GM12891 (cell line): ENCODE results near the gene FGF19.
"Not testable (repeated sequence)": the region's sequence is repeated elsewhere in the genome, so short reads cannot be mapped to it uniquely, and the experiment has no call there.

Source experiments
- DNase-seq: peaks from one replicate; pipeline ENCODE4 v3.0.0; 2011; ENCODE audit warnings: low spot score; ENCODE audit not compliant: insufficient read length
- FAIRE-seq: peaks from 2 replicates; lab custom pipeline; 2011; peaks lifted over from hg19 to GRCh38; lab: Jason Lieb, UNC
- PAX5 ChIP-seq: IDR thresholded peaks from 2 replicates; pipeline ENCODE4 v1.6.1; 2011; ENCODE audit warnings: low read length, moderate library complexity, mild to moderate bottlenecking; ENCODE audit not compliant: insufficient read depth, severe bottlenecking
- POLR2A ChIP-seq: IDR thresholded peaks from 2 replicates; pipeline ENCODE4 v1.6.1; 2011; ENCODE audit warnings: low read depth, low read length, control low read depth
- POLR2AphosphoS5 ChIP-seq: IDR thresholded peaks from 2 replicates; pipeline ENCODE4 v1.6.1; 2011; ENCODE audit warnings: low read depth, low read length, control low read depth
- POU2F2 ChIP-seq: IDR thresholded peaks from 2 replicates; pipeline ENCODE4 v1.6.1; 2011; ENCODE audit warnings: low read depth, mild to moderate bottlenecking, control low read depth, low read length, moderate library complexity
- SPI1 ChIP-seq: IDR thresholded peaks from 2 replicates; pipeline ENCODE4 v1.6.1; 2011; ENCODE audit warnings: low read depth, low read length, control low read depth
- TAF1 ChIP-seq: IDR thresholded peaks from 2 replicates; pipeline ENCODE4 v1.6.1; 2011; ENCODE audit warnings: low read depth, low read length, control low read depth

FGF19 gene

DNA sequence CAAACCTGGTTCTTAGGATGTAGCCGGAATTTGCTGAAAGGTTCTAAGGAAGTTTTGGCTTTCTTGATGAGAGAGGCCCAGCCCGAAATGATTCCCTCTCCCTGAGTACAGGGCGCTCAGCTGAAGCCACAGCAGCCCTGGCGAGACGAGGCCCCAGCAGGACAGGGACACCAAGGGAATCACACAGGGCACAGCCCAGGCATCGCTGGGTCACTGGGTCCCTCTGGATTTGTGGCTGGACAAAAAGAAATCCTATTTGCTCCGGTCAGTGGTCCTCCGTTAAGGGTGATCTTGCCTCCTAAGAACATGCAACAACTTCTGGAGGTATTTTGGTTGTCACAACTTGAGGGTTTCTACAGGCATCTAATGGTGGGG lies 6.4 kb downstream of the FGF19 start:
- no peak for FAIRE-seq
- DNase-seq = no peak
- TF ChIP-seq POU2F2 (no peak), PAX5 (no peak), POLR2AphosphoS5 (no peak), POLR2A (no peak), TAF1 (no peak), SPI1 (no peak)

- DNase-seq (no peak), FAIRE-seq (no peak)
- TF ChIP-seq POU2F2 (no peak), POLR2AphosphoS5 (no peak), PAX5 (no peak), TAF1 (no peak), POLR2A (no peak), SPI1 (no peak)
These were observed 6.9 kb downstream of the FGF19 start for GRCh38 chr11:69696749-69697468.

- FAIRE-seq, DNase-seq: not testable (repeated sequence)
These were observed 7.8 kb downstream of the FGF19 start for GRCh38 chr11:69695995-69696394.

DNA sequence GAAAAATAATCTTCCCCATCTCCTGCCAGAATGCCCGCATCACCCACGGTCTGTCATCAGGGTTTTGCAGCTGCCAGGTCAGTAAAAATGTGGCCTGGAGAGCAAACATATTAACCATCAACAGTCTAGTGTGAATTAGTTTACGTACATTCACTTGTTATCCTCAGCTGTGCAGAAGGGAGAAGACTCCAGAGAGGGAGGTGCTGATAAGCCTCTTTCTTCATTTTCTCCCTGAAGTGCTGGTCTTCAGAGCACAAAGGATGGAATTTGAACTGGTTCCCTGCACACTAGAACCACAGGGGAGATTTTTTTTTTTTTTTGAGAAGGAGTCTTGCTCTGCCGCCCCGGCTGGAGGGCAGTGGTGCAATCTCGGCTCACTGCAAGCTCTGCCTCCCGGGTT lies 8.2 kb downstream of the FGF19 start:
- FAIRE-seq (no peak), DNase-seq (no peak)
- TF ChIP-seq PAX5 (no peak), POLR2AphosphoS5 (no peak), TAF1 (no peak)

DNA sequence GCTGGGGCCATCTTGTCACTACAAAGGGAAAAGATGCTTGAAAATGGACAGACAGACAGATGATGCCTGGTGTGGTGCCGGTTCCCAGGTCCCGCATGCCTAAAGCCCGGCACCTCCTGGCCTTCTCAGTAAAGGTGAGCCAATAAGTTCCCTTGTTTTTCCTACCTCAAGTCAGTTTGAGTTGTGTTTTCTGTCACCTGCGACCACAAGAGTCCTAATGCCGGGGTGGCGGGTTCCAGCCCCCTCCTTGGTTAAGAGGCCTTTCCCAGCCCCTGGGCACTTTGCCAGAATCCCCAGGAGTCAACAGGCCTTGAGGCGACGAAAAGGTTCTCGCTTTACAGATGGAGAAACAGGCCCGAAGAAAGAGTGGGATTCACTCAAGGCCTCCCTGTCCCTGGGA lies 9.0 kb downstream of the FGF19 start:
- TF ChIP-seq TAF1 (no peak), POU2F2 (no peak), PAX5 (no peak), SPI1 (no peak), POLR2A (no peak), POLR2AphosphoS5 (no peak)
- FAIRE-seq (no peak), DNase-seq (no peak)

DNA sequence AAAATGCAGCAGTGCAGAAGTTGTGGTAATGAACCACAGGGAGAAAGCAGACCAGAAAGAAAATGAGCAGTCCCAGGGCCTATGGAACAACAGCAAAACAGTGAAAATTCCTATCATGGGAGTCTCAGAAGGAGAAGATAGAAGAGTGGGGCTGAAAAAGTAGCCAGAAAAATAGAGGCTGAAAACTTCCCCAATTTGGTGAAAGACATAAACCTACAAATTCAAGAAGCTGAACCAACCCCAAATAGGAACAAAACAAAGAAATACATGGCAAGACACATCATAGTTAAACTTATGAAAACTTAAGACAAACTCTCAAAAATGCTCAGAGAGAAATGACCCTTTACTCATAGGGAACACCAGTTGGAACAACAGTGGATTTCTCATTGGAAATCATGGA lies 11.4 kb downstream of the FGF19 start:
- FAIRE-seq = no peak
- TF ChIP-seq POU2F2 (no peak), PAX5 (no peak), POLR2AphosphoS5 (no peak), TAF1 (no peak), POLR2A (no peak), SPI1 (no peak)
- no peak for DNase-seq

DNA sequence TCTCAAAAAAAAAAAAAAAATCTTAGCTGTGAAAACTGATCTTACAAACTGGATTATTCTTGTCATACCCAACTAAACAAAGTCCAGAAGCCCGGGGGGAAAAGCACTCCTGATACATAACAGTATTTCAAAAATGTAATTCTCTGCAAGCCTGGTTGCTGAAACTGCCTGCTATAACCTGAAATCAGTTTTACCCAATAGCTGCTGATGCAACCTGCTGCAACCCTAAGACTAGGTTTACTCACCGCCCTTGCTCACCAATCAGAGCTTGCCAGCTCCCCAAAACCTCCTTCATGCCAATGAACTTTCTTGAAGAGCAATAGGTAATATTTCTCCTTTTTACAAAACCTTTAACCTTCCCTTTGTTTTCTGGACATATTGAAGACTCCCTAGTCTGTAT lies 12.4 kb downstream of the FGF19 start:
- FAIRE-seq (no peak), DNase-seq (no peak)
- TF ChIP-seq TAF1 = no peak
- TF ChIP-seq POLR2A = no peak
- TF ChIP-seq POLR2AphosphoS5 = no peak
- no peak for TF ChIP-seq SPI1
- TF ChIP-seq PAX5 = no peak
- no peak for TF ChIP-seq POU2F2

- DNase-seq = no peak
- FAIRE-seq = no peak
- no peak for TF ChIP-seq POU2F2
These were observed 14.1 kb downstream of the FGF19 start for GRCh38 chr11:69689484-69690319.

GRCh38 chr11:69687969-69688771 lies 15.7 kb downstream of the FGF19 start:
- FAIRE-seq, DNase-seq: not testable (repeated sequence)

- no peak for TF ChIP-seq POLR2A
- TF ChIP-seq PAX5 = no peak
- TF ChIP-seq SPI1 = no peak
- TF ChIP-seq TAF1 = no peak
- no peak for TF ChIP-seq POLR2AphosphoS5
- no peak for TF ChIP-seq POU2F2
- no peak for DNase-seq
- no peak for FAIRE-seq
These were observed 17.0 kb downstream of the FGF19 start for GRCh38 chr11:69686856-69687255.
